ENCODE measurements around the gene MAST4.

Gene MAST4

GRCh38 chr5:67009028-67009427 lies 412.8 kb downstream of the MAST4 start:
- no peak for DNase-seq (ENCODE audit: low spot score)
- peak; percentile 27 for FAIRE-seq

DNA sequence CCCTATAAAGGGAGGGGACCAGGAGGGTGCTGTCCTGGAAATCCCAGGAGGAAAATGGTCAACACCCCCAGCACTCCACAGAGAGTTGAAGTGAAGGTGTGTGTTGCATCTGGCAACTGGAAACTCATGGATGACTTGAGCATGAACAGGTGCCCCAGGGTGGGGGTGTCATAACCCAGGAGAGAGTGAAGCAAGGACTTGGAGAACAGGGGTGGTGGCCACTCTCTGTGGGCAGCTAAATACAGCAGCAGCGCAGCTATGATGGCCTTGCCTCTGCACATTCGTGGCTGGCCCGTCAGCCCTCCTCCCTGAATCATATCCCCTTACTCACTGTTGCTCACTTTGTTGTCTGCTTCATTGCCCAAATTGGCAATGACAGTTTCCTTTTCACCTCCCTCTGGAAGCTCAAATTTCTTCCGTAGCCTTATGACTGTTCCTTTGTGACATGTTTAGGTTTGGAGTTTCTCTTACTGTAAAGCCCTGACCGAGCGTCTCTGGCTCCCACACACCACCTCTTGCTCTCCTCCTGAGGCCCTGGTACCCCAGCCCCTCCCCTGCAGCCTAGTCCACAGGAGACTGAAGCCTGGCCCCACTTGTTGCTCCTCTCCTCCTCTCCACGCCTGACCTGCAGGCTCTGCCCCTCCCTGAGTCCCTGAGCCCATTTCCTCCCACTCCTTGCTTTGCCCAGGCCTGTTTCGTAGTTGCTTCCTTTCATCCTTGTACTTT lies 414.7 kb downstream of the MAST4 start:
- FAIRE-seq = no peak
- DNase-seq (ENCODE audit: low spot score) = peak; percentile 17

DNA sequence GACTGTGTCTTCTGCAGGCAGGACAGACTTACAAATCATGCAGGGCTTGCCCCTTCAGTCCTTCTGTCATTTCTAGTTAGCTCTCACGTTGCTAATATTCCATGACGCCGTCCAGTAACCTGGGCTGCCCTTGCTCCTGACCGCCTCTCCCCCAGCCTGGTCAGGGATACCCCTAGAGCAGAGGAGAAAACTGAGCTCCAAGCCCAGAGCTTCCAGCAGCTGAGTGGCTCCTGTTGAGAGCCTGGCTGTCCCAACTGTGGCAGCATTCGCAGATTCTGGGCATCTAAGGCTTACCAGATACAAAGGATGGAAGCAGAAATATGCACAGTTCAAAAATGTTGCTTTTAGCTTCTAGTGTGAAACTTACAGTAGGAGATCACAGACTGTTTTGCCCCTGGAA lies 415.2 kb downstream of the MAST4 start:
- no peak for DNase-seq (ENCODE audit: low spot score)
- FAIRE-seq = no peak

GRCh38 chr5:67012171-67012570 lies 416.0 kb downstream of the MAST4 start:
- FAIRE-seq (no peak), DNase-seq (ENCODE audit: low spot score) (peak; percentile 9)

GRCh38 chr5:67013719-67014118 lies 417.5 kb downstream of the MAST4 start:
- FAIRE-seq = no peak

GRCh38 chr5:67014191-67014590 lies 418.0 kb downstream of the MAST4 start:
- no peak for FAIRE-seq
- no peak for DNase-seq (ENCODE audit: low spot score)

More at GRCh38 chr5:67013719-67014118, 417.5 kb downstream of the MAST4 start:
- no peak for DNase-seq (ENCODE audit: low spot score)

DNA sequence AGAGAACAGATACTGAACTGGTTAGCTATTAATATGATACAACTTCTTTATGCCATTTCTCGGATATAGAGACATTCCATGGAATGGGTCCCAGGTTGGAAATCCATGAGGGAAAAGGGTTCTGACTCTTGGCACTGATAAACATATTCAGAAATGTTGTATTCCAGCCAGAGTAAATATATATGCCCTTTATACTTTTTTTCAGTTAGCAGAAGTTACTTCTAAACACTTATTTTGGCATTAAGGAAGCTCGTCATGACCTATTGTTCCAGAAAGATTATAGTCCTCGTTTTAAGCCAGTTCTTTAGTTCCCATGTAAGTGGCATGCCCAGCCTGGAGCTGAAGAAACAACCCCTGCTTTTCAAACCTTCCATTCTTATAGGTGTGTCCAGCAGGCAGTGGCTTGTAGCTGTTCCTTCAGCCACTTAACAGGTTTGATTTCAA lies 418.8 kb downstream of the MAST4 start:
- DNase-seq (ENCODE audit: low spot score) (no peak), FAIRE-seq (no peak)

DNA sequence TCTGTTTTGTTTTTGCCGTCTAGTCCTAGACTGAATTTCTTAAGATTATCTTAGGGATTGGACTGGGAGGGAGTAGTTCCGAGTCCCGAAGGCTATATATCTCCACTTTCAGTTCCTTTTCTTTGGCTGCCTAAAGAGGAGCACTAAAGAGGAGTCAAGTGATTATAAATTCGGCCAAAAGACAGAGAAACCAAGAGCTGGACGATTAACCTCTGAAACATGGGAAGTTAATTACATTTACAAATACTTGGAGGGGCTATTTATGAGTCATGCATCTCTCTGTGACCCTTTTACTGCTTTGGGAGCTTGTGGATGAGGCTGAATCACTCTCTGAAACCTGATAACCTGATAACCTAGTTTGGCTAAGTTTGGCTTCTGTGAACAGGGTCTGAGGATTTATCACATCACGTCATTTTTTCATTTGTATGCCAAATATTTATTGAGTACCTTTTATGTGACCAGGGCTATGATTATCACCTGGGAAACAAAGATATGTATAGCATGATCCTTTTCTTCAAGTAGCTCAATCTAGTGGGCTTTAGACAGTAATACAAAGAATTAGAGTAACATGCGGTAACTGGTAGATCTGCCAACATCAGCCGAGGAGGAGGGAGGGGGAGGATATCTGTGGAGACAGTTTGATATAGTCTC lies 419.5 kb downstream of the MAST4 start:
- peak; percentile 32 for DNase-seq (ENCODE audit: low spot score)
- FAIRE-seq = no peak

DNA sequence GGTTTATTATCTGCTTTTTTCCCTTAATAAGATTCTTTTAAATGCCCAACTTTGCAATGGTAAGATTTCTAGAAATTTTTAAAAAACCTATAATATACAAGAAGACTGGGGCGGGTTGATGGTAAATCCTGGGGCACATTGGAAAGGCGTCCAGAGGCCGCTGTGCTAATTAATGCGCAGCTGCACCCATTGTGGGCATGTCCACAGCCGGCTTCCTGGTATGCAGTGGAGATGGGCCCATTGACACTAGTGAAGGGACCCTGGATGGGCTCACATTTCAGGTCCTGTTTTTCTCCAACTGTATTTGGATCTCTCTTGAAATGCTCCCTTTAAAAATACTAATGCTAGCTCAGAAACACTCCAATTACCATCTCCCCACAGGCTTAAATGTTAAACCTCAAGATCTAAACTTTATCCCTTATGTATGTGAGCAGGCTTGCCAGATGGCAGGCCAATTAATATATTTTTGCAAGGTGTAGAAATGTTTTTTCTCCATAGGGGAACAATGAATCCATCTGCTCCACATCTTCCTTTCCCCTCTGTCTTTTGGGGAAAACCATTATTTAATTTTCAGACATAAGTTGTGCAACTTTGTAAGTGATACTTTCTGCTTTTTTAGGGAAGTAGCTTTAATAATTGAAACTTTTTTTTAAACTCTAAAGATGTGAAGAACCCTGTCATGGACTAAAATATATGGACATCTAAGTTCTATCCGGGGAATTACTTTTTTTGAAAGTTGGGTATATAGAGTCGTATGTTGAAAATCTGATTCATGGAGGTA lies 423.1 kb downstream of the MAST4 start:
- FAIRE-seq (no peak), DNase-seq (ENCODE audit: low spot score) (no peak)

GRCh38 chr5:67020096-67020615 lies 424.0 kb downstream of the MAST4 start:
- no peak for DNase-seq (ENCODE audit: low spot score)
- FAIRE-seq = no peak

DNA sequence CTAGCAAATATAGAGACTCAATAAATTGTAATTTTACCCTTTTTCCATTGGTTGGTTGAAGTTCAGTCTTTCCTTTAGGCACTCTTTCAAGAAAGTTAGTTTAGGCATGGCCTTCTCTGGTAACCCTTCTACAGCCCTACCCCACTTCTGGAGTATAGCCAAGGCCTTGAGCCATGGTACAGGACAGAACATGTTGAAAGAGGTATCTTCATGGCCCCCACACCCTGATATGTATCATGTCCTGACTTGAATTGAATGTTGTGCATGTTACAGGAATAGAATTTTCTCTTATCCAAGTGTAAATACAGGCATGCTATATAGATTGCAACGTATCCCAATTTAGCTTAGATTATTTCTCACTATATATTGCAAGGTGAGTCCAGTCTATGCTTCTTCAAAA lies 424.8 kb downstream of the MAST4 start:
- no peak for DNase-seq (ENCODE audit: low spot score)
- no peak for FAIRE-seq

- DNase-seq (ENCODE audit: low spot score) = no peak
These were observed 425.3 kb downstream of the MAST4 start for GRCh38 chr5:67021521-67021920.

DNA sequence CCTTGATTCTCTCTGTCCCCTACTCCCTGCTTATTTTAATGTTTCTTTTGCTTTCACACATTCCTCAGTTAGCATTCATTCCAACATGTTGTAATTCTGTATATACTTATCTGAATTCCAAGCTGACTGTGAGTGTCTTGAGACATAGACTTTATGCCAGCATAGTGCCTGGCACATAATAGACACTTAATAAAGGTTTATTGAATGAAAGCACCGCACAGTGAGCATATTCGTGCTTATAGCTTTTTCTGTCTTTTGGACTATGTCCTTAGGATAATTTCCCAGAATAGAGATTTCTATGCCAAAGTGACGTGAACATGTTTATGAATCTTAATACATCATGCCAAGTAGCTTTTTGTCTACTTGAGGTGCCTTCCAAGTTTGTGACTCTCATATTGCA lies 425.8 kb downstream of the MAST4 start:
- no peak for DNase-seq (ENCODE audit: low spot score)
- no peak for FAIRE-seq

More at GRCh38 chr5:67021521-67021920, 425.3 kb downstream of the MAST4 start:
- no peak for FAIRE-seq

DNA sequence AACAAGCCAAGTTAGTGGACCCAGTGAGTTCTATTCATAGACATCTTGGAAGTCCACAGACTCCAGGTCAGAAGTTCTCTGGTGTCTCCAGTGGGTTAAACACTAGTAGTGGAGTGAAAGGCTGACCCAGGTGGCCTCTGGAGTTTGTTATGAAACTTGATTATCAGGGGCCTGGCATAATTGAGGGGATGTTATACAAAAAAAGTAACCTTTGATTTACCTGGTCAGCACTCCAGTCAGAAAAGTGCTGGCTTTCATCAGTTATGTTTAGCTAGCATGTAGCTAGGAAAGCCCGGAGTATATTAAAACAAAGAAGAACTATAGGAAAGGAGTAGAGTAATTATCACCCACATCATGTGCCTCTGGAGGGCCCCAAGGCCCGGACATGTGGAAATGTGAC lies 429.3 kb downstream of the MAST4 start:
- DNase-seq (ENCODE audit: low spot score) (no peak), FAIRE-seq (no peak)

DNA sequence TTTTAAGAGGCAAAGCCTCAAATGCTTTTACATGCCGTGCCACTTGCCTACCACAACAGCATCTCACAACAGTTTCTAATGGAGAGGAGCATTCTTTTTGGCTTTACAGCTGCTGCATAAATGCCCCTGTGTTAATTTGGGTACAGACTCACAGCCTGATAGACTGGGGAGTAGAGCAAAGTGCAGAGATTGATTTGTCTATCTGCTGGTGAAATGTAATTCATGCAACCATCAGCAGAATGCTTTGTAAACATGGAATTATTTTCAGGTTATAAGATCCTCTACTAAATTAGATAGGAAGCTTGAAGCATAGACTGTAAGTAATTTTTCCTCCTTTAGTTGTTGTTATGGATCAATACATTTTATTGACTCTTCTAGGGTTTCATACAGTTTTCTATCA lies 430.1 kb downstream of the MAST4 start:
- DNase-seq (ENCODE audit: low spot score) (no peak), FAIRE-seq (no peak)

DNA sequence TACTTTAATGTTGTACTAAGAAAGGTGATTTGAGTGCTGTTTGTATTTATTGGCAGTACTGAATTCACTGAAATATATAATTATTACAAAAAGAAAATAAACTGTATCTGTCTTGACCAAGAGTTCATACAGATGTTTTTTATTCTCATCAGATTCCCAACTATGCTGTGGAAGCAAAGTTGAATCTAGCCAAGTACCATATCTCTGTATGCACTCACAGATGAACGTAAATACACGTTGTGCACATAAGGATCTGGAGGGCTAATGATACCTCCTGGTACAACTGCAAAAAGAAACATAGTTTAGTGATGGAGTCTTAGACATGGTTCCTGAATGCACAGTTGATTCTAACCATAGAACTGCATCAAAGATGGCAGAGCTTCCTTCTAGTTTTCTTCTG lies 431.0 kb downstream of the MAST4 start:
- DNase-seq (ENCODE audit: low spot score) (no peak), FAIRE-seq (no peak)

- FAIRE-seq = no peak
- no peak for DNase-seq (ENCODE audit: low spot score)
These were observed 432.2 kb downstream of the MAST4 start for GRCh38 chr5:67028371-67028770.

GRCh38 chr5:67028941-67029340 lies 432.7 kb downstream of the MAST4 start:
- FAIRE-seq = no peak
- no peak for DNase-seq (ENCODE audit: low spot score)

DNA sequence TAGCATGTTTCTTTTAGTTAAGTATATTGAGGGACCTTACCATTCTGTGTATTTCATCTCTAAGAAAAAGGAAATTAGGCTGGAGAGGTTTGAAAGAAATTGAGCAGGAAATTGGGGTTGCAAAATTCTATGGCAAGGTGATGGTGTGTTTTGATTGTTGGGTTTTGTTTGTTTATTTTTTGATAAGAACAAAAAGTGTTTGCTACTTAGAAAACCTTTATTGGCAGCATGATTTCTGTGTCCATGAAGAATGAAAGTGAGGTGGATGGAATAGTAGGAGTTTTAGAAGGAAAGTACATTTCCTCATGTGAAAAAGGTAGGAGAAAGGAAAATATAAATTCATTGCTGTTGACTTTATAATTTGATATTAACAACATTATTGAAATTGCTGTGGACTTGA lies 433.3 kb downstream of the MAST4 start:
- DNase-seq (ENCODE audit: low spot score) = no peak
- no peak for FAIRE-seq

DNA sequence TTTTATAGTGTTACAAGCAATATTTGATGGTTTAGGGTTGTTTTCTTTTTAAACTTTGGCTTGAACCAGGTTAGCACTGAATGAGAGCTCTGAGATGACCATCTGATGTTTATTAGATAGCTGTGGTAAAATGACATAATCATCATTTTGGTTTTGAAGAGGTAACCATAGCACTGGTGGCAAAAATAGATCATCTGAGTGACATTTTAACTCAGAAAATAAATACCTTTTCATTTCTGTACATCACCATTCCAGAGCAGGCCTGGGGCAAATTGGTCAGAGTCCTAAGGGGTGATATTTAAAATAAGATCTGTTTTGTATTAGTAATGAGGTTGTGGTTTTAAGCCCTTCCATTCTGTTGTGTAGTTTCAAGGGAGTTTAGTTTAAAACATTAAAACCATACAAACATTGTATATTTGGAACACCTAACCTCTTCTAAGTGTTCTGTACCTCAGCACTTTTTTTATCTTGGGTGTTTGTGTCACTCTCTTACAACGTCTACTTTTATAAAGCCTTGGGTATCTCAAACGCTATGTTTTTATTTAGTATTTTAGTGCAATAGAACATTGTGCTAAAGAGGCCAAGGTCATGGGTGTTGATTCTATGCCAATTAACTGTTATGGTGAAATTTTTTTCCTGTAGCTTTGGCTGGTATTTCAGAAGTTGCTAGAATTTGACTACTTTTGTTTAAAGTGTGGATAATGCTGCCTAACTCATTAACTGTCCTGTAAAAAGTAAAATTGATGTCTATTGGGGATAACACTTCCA lies 434.3 kb downstream of the MAST4 start:
- FAIRE-seq (no peak), DNase-seq (ENCODE audit: low spot score) (no peak)

DNA sequence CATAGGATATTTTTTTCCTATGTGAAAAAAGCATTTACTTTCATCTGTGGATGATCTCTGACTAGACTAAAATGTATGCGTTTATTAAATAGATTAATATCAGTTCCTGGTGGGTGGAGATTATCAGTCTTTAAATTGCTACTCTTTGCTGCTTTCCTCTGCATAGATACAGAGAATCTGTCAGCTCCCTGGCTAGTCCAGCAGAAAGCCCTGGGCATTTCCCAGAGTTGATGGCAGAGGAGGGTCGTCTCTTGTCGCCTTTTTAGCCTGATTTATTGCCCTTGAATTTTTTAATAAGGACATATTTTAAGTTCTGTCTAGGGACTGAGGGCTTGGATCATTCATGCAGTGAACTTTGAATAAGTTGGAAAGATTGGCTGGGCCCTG lies 434.9 kb downstream of the MAST4 start:
- FAIRE-seq = no peak
- no peak for DNase-seq (ENCODE audit: low spot score)
